Loucy (cell line): Measurements from ENCODE around the gene NPPA.
A peak's percentile ranks its signal among the peaks of the same experiment; 100 is the strongest.

Experiments used
- H2AFZ ChIP-seq: fragments of 200-600 bp; sonication (generic); 2 replicates; pipeline ENCODE4 v1.6.0; 2016; ENCODE audit warnings: antibody characterized with exemption, mild to moderate bottlenecking, low read length, moderate library complexity
- H3F3A ChIP-seq: fragments of 200-600 bp; 2 replicates; pipeline ENCODE4 v1.6.0; 2016; ENCODE audit warnings: antibody characterized with exemption, low read depth, mild to moderate bottlenecking
- H3K27me3 ChIP-seq: fragments of 200-600 bp; sonication (generic); 2 replicates; pipeline ENCODE4 v1.6.1; 2014; ENCODE audit warnings: low read length, mild to moderate bottlenecking; ENCODE audit not compliant: insufficient read depth, poor library complexity, severe bottlenecking
- H3K36me3 ChIP-seq: fragments of 200-600 bp; sonication (generic); 2 replicates; pipeline ENCODE4 v1.6.1; 2016; ENCODE audit warnings: low read length; ENCODE audit not compliant: insufficient read depth
- H3K4me1 ChIP-seq: fragments of 200-600 bp; sonication (generic); 2 replicates; pipeline ENCODE4 v1.5.1; 2014; ENCODE audit warnings: low read length, mild to moderate bottlenecking; ENCODE audit not compliant: insufficient read depth, poor library complexity, severe bottlenecking
- H3K4me2 ChIP-seq: fragments of 200-600 bp; sonication (generic); 2 replicates; pipeline ENCODE4 v1.6.0; 2014; ENCODE audit warnings: antibody characterized with exemption, low read length, low read depth, mild to moderate bottlenecking; ENCODE audit not compliant: poor library complexity, severe bottlenecking
- H3K4me3 ChIP-seq: fragments of 200-600 bp; sonication (generic); 2 replicates; pipeline ENCODE4 v1.5.1; 2014; ENCODE audit warnings: low read length, mild to moderate bottlenecking, mixed read lengths; ENCODE audit not compliant: poor library complexity, severe bottlenecking
- H3K79me2 ChIP-seq: fragments of 200-600 bp; sonication (generic); 2 replicates; pipeline ENCODE4 v1.6.1; 2014; ENCODE audit warnings: low read length; ENCODE audit not compliant: insufficient read depth
- H3K9ac ChIP-seq: fragments of 200-600 bp; sonication (generic); 2 replicates; pipeline ENCODE4 v1.6.0; 2014; ENCODE audit warnings: mild to moderate bottlenecking, low read depth, low read length, moderate library complexity; ENCODE audit not compliant: poor library complexity, severe bottlenecking
- H3K9me2 ChIP-seq: fragments of 200-600 bp; sonication (generic); replicated peaks from 2 replicates; pipeline ENCODE4 v1.6.1; 2016; ENCODE audit warnings: low read depth, low read length, mixed read lengths
- H3K9me3 ChIP-seq: fragments of 200-600 bp; sonication (generic); 2 replicates; pipeline ENCODE4 v1.6.1; 2014; ENCODE audit warnings: mild to moderate bottlenecking, antibody characterized with exemption, low read length, low read depth; ENCODE audit not compliant: insufficient read depth
- H4K20me1 ChIP-seq: fragments of 200-600 bp; sonication (generic); 2 replicates; pipeline ENCODE4 v1.6.0; 2014; ENCODE audit warnings: antibody characterized with exemption, low read length, mild to moderate bottlenecking; ENCODE audit not compliant: insufficient read depth, poor library complexity, severe bottlenecking
- CTCF ChIP-seq: fragments of 200-600 bp; sonication (generic); conservative IDR thresholded peaks from 2 replicates; pipeline ENCODE4 v1.5.1; 2014; ENCODE audit warnings: mild to moderate bottlenecking, antibody characterized with exemption, low read length
- EZH2phosphoT487 ChIP-seq: fragments of 200-600 bp; IDR thresholded peaks from 2 replicates; pipeline ENCODE4 v1.6.1; 2018; ENCODE audit warnings: antibody characterized with exemption, mild to moderate bottlenecking, moderate library complexity, borderline replicate concordance

NPPA gene

GRCh38 chr1:11842154-11843041 lies 5.2 kb downstream of the NPPA start:
- TF ChIP-seq EZH2phosphoT487 (no peak), CTCF (no peak)
- Histone ChIP-seq H3K36me3 (peaks cover 42% of the 10 kb centered on the region; the same call in 1 of the 2 replicates), H3K9me3 (no peaks in the 10 kb centered on the region), H3K4me3 (peak overlapping the region; percentile 42), H3K4me2 (peak overlapping the region; percentile 77), H3K79me2 (no peaks in the 10 kb centered on the region), H4K20me1 (peaks cover 3% of the 10 kb centered on the region), H3K9me2 (no peaks in the 10 kb centered on the region), H2AFZ (no peak overlapping the region), H3K27me3 (no peaks in the 10 kb centered on the region), H3K9ac (peak overlapping the region; percentile 69), H3K4me1 (peaks cover 27% of the 10 kb centered on the region), H3F3A (peaks cover 20% of the 10 kb centered on the region; the same call in 1 of the 2 replicates)

- TF ChIP-seq EZH2phosphoT487 (no peak), CTCF (no peak)
- H3F3A ChIP-seq = peaks cover 20% of the 10 kb centered on the region; the same call in 1 of the 2 replicates
- H3K27me3 ChIP-seq = no peaks in the 10 kb centered on the region
- peaks cover 3% of the 10 kb centered on the region for H4K20me1 ChIP-seq
- no peaks in the 10 kb centered on the region for H3K9me3 ChIP-seq
- no peaks in the 10 kb centered on the region for H3K9me2 ChIP-seq
- peak overlapping the region; percentile 77 for H3K4me2 ChIP-seq
- peak overlapping the region; percentile 42 for H3K4me3 ChIP-seq
- H3K36me3 ChIP-seq = peaks cover 51% of the 10 kb centered on the region; the same call in 1 of the 2 replicates
- no peak overlapping the region for H2AFZ ChIP-seq
- H3K9ac ChIP-seq = peak overlapping the region; percentile 69
- H3K4me1 ChIP-seq = peaks cover 27% of the 10 kb centered on the region
- no peaks in the 10 kb centered on the region for H3K79me2 ChIP-seq
These were observed 6.1 kb downstream of the NPPA start for GRCh38 chr1:11841245-11842153.

GRCh38 chr1:11839727-11840705 lies 7.6 kb downstream of the NPPA start:
- Histone ChIP-seq H3K36me3 (peaks cover 65% of the 10 kb centered on the region; the same call in 1 of the 2 replicates), H3K4me1 (peaks cover 27% of the 10 kb centered on the region), H4K20me1 (peaks cover 3% of the 10 kb centered on the region), H3K9me3 (no peaks in the 10 kb centered on the region), H3F3A (peaks cover 17% of the 10 kb centered on the region; the same call in 1 of the 2 replicates), H3K4me2 (no peak overlapping the region), H3K27me3 (no peaks in the 10 kb centered on the region), H2AFZ (no peak overlapping the region), H3K9me2 (no peaks in the 10 kb centered on the region), H3K79me2 (no peaks in the 10 kb centered on the region), H3K9ac (no peak overlapping the region), H3K4me3 (no peak overlapping the region)
- TF ChIP-seq EZH2phosphoT487 (no peak), CTCF (no peak)
